MM.1S (cell line): Measurements from ENCODE around the gene THRB.
A peak's percentile ranks its signal among the peaks of the same experiment; 100 is the strongest.

ENCODE experiments used
- EZH2phosphoT487 ChIP-seq: fragments of 300-600 bp; sonication (generic); IDR thresholded peaks from 2 replicates; pipeline ENCODE4 v1.6.1; 2018; ENCODE audit warnings: antibody characterized with exemption, low read length
- TF ChIP-seq, protein P1 (sequence below): fragments of 300-600 bp; sonication (generic); IDR thresholded peaks from 2 replicates; pipeline ENCODE4 v1.5.1; 2016; ENCODE audit warnings: antibody characterized with exemption, low read length, mixed read lengths

DNA sequence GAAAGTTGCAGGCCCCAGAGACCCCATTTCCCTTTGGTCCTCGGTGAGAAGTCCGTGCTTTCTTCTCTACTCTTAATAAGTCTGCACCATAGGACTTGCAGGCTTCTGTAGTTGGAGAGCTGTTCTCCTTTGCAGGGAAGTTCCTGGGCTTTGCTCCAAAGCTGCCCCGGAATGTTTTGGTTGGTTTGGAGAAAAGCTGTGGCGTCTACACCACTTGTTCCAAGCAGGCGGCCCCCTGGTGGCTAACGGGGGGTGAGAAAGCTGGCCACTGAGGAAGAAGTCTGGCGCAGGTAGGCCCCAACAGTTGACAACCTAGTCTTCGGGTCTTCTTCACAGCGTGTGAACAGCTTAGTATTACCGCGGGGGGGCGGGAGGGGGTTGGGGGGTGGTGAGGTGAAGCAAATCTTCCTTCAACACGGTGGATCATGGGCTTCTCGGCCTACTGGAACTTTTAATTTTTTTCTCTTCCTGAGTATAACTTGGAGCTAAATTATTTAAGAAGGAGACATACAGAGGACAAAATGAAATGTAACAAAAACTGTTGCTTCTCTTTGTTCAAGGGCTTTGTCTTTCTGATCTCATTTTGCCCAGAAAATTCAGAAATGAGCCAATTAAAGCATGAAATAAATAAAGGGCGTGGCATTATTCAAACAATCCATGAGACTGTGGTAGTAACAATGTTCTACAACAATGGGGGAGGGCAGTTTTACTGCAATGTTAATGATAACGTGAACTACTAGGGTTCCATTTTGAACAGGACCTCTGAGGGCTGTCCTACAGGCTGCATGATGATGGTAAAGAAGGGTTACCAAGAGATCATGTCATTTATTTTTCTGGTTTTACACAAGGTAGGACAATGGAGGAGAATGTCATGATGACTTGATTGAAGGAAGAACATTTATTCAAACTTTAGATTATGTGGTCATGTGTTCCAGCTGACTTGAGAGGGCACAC, 2.2 kb upstream of the THRB start:
- no peak for TF ChIP-seq EZH2phosphoT487
- TF ChIP-seq, protein P1, sequence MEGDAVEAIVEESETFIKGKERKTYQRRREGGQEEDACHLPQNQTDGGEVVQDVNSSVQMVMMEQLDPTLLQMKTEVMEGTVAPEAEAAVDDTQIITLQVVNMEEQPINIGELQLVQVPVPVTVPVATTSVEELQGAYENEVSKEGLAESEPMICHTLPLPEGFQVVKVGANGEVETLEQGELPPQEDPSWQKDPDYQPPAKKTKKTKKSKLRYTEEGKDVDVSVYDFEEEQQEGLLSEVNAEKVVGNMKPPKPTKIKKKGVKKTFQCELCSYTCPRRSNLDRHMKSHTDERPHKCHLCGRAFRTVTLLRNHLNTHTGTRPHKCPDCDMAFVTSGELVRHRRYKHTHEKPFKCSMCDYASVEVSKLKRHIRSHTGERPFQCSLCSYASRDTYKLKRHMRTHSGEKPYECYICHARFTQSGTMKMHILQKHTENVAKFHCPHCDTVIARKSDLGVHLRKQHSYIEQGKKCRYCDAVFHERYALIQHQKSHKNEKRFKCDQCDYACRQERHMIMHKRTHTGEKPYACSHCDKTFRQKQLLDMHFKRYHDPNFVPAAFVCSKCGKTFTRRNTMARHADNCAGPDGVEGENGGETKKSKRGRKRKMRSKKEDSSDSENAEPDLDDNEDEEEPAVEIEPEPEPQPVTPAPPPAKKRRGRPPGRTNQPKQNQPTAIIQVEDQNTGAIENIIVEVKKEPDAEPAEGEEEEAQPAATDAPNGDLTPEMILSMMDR, result peak; percentile 52
